SK-N-SH treated with all-trans-retinoic acid at 6 μM for 48 hours (cell line): ENCODE measurements around the gene CIC.

Experiments used
- ARNTL ChIP-seq: fragments of 450-650 bp; formaldehyde crosslinking; IDR thresholded peaks from 2 replicates; pipeline ENCODE4 v1.5.0; 2020; ENCODE audit warnings: low read depth, mild to moderate bottlenecking, moderate library complexity, borderline replicate concordance
- BACH2 ChIP-seq: fragments of 250-450 bp; sonication (Bioruptor Pico); IDR thresholded peaks from 2 replicates; pipeline ENCODE4 v1.9.0; 2021; ENCODE audit warnings: mild to moderate bottlenecking, borderline replicate concordance
- CSDC2 ChIP-seq: fragments of 250-450 bp; sonication (Bioruptor Pico); IDR thresholded peaks from 2 replicates; pipeline ENCODE4 v1.5.0; 2020; ENCODE audit warnings: mild to moderate bottlenecking, moderate library complexity
- PPARA ChIP-seq: fragments of 250-450 bp; sonication (Bioruptor Pico); IDR thresholded peaks from 2 replicates; pipeline ENCODE4 v1.5.0; 2020; ENCODE audit warnings: mild to moderate bottlenecking, borderline replicate concordance
- SNAI2 ChIP-seq: fragments of 250-450 bp; sonication (Bioruptor Pico); IDR thresholded peaks from 2 replicates; pipeline ENCODE4 v1.5.0; 2020; ENCODE audit warnings: mild to moderate bottlenecking, moderate library complexity
- TCF4 ChIP-seq: fragments of 250-450 bp; sonication (Bioruptor Pico); IDR thresholded peaks from 2 replicates; pipeline ENCODE4 v1.8.0; 2021; ENCODE audit warnings: mild to moderate bottlenecking, moderate library complexity, borderline replicate concordance
- ZFP3 ChIP-seq: fragments of 250-450 bp; sonication (Bioruptor Pico); IDR thresholded peaks from 2 replicates; pipeline ENCODE4 v1.5.0; 2020; ENCODE audit warnings: mild to moderate bottlenecking, moderate library complexity
- ZFP30 ChIP-seq: fragments of 450-650 bp; formaldehyde crosslinking; IDR thresholded peaks from 2 replicates; pipeline ENCODE4 v1.5.0; 2022; ENCODE audit warnings: mild to moderate bottlenecking, moderate library complexity
- ZNF565 ChIP-seq: fragments of 450-650 bp; formaldehyde crosslinking; conservative IDR thresholded peaks from 2 replicates; pipeline ENCODE4 v1.5.0; 2020; ENCODE audit warnings: low read depth, mild to moderate bottlenecking, moderate library complexity
- ZNF70 ChIP-seq: fragments of 450-650 bp; formaldehyde crosslinking; IDR thresholded peaks from 2 replicates; pipeline ENCODE4 v1.5.0; 2020; ENCODE audit warnings: mild to moderate bottlenecking, moderate library complexity
- ZNF8 ChIP-seq: fragments of 450-650 bp; formaldehyde crosslinking; IDR thresholded peaks from 2 replicates; pipeline ENCODE4 v1.5.0; 2020; ENCODE audit warnings: mild to moderate bottlenecking, moderate library complexity
- TF ChIP-seq, protein P1 (sequence below): fragments of 250-450 bp; sonication (Bioruptor Pico); IDR thresholded peaks from 2 replicates; pipeline ENCODE4 v1.5.1; 2020; ENCODE audit warnings: low read depth, mild to moderate bottlenecking, moderate library complexity
- TF ChIP-seq, protein P2 (sequence below): fragments of 250-450 bp; sonication (Bioruptor Pico); IDR thresholded peaks from 2 replicates; pipeline ENCODE4 v1.8.0; 2020; ENCODE audit warnings: mild to moderate bottlenecking, moderate library complexity, borderline replicate concordance
- TF ChIP-seq, protein P3 (sequence below): fragments of 250-450 bp; sonication (Bioruptor Pico); IDR thresholded peaks from 2 replicates; pipeline ENCODE4 v1.8.0; 2021; ENCODE audit warnings: low read depth, mild to moderate bottlenecking, moderate library complexity, borderline replicate concordance

DNA sequence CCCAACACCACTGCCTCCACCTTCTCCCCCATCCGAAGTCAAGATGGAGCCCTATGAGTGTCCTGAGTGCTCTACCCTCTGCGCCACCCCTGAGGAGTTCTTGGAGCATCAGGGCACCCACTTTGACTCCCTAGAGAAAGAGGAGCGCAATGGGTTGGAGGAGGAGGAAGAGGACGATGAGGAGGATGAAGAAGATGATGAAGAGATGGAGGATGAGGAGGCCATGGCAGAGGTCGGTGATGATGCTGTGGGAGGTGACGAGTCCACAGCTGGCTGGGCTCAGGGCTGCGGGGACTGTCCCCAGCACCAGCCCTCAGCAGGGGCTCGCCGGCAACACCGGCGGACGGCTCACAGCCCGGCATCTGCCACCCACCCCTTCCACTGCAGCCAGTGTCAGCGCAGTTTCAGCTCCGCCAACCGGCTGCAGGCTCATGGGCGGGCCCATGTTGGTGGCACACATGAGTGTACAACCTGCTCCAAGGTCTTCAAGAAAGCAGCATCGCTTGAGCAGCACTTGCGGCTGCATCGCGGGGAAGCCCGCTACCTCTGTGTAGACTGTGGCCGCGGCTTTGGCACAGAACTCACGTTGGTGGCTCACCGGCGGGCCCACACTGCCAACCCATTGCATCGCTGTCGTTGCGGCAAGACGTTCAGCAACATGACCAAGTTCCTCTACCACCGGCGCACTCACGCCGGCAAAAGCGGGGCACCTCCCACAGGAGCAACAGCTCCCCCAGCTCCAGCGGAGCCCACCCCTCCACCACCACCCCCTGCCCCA, 43.9 kb upstream of the CIC start:
- no peak for TF ChIP-seq BACH2 (CRISPR knock-in tag)
- TF ChIP-seq, protein P1, sequence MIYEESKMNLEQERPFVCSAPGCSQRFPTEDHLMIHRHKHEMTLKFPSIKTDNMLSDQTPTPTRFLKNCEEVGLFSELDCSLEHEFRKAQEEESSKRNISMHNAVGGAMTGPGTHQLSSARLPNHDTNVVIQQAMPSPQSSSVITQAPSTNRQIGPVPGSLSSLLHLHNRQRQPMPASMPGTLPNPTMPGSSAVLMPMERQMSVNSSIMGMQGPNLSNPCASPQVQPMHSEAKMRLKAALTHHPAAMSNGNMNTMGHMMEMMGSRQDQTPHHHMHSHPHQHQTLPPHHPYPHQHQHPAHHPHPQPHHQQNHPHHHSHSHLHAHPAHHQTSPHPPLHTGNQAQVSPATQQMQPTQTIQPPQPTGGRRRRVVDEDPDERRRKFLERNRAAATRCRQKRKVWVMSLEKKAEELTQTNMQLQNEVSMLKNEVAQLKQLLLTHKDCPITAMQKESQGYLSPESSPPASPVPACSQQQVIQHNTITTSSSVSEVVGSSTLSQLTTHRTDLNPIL (CRISPR knock-in tag): no peak
- no peak for TF ChIP-seq ZNF8 (CRISPR knock-in tag)
- no peak for TF ChIP-seq ARNTL (CRISPR knock-in tag)
- TF ChIP-seq ZNF70 (CRISPR knock-in tag): no peak
- TF ChIP-seq CSDC2: no peak
- TF ChIP-seq ZFP3: no peak
- no peak for TF ChIP-seq ZNF565 (CRISPR knock-in tag)
- no peak for TF ChIP-seq ZFP30 (CRISPR knock-in tag)
- TF ChIP-seq SNAI2 (CRISPR knock-in tag): no peak
- TF ChIP-seq TCF4 (CRISPR knock-in tag): no peak
- TF ChIP-seq, protein P2, sequence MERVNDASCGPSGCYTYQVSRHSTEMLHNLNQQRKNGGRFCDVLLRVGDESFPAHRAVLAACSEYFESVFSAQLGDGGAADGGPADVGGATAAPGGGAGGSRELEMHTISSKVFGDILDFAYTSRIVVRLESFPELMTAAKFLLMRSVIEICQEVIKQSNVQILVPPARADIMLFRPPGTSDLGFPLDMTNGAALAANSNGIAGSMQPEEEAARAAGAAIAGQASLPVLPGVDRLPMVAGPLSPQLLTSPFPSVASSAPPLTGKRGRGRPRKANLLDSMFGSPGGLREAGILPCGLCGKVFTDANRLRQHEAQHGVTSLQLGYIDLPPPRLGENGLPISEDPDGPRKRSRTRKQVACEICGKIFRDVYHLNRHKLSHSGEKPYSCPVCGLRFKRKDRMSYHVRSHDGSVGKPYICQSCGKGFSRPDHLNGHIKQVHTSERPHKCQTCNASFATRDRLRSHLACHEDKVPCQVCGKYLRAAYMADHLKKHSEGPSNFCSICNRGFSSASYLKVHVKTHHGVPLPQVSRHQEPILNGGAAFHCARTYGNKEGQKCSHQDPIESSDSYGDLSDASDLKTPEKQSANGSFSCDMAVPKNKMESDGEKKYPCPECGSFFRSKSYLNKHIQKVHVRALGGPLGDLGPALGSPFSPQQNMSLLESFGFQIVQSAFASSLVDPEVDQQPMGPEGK: no peak
- no peak for TF ChIP-seq PPARA
- TF ChIP-seq, protein P3, sequence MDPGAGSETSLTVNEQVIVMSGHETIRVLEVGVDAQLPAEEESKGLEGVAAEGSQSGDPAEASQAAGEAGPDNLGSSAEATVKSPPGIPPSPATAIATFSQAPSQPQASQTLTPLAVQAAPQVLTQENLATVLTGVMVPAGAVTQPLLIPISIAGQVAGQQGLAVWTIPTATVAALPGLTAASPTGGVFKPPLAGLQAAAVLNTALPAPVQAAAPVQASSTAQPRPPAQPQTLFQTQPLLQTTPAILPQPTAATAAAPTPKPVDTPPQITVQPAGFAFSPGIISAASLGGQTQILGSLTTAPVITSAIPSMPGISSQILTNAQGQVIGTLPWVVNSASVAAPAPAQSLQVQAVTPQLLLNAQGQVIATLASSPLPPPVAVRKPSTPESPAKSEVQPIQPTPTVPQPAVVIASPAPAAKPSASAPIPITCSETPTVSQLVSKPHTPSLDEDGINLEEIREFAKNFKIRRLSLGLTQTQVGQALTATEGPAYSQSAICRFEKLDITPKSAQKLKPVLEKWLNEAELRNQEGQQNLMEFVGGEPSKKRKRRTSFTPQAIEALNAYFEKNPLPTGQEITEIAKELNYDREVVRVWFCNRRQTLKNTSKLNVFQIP (CRISPR knock-in tag): no peak
